GM18873 (cell line): ENCODE data around the gene RABGAP1.

Experiments used
- ATAC-seq: cut with Tn5 transposase; IDR thresholded peaks from one replicate; pipeline ENCODE4 v1.9.1; 2021; ENCODE audit warnings: mild to moderate bottlenecking, moderate library complexity, moderate number of reproducible peaks; ENCODE audit not compliant: unreplicated experiment, low FRiP score

RABGAP1 gene

DNA sequence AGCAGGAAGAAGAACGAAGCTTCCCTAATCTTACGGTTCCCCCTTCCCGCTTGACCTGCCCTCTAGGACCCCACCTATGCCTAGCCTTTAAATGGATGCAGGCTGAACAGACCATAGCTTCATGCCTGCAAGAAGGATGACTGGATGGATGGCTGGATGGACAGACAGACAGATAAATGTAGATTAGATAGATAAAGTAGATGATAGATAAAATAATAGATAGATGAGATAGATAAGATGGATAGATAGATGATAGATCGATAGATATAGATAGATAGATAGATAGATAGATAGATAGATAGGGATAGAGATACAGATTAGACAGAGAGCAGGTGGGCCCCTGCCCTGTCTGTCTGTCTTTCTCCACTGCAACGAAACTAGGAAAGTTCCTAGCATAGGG, 164.7 kb downstream of the RABGAP1 start:
- ATAC-seq = no peak

DNA sequence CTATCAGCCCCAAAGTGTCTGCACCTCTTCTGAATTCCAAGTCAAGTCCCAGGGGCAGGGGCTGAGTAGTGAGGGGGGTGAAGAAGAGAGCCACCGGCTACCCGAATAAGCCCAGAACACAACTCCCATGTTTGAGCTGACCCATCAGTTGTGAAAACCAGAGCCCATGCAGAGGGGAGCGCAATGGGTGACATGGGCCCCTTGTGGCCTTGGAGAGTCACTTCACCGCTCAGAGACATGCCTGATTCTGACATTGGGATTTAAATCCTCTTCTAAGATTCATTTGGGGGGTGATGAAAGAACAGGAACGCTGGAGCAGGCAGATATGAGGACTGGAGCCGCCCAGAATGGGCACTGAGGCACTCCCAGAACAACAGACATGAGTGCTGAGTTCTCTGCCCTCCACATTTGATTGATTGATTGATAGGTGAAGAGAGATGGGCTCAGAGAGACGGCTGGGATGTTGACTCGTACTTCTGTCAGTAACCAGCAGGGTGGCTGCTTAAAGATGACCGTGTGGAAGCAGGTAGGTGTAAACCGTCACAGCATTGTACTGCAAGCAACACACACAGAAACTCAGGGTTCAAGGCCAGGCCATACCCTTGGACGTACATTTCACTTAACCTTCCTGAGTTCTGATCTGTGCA, 166.9 kb downstream of the RABGAP1 start:
- ATAC-seq = no peak

DNA sequence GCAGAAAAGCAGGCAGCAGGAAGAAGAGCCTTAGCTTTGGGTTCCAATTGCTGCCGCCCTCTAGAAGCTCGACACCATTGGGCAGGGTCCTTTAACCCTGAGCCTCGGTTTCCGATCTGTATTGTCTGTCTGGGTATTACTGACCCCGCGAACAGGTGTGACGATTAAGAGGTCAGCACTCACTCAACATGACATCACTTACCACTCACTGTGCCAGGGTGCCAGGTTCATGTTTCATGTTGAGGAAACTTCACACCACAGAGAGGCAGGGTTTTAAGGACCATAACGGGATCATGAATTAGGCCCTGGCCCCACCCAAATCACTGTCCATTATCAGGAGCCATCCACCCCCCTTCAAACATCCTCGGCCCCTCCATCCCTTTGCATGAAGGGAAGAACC, 168.2 kb downstream of the RABGAP1 start:
- ATAC-seq = no peak

DNA sequence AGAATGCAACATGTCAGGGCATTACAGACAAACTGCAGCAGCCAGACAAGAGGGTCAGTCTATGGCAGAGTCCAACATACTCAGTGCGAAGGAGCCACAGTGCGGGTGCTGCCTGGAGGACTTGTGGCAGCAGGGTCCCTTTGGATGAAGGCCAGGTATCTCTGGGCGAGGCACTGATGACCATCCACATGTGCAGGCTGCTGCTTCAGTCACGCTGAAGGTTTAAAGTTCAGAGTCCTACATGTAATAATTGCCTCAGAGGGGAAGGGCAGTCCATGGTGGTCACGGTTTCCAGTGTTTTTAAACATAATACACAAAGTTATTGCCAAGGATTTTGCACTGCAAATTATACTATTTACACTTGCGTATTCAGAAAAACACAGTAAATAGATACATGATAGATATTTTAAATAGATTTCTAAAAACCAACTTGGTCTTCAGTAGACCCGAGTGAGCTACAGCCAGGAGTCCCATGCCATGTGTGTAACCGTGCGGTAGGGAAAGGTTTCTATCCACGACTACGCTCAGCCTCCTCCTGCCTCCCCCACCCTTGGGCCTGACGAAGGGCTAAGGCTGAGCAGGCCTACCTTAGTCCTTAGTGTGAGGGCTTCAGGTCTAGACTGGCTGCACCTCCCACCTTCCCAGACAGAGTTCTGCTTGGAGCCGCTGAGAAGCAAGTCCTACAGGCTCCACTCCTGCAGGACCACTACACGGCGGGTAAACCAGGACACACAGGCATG, 168.9 kb downstream of the RABGAP1 start:
- ATAC-seq = no peak

DNA sequence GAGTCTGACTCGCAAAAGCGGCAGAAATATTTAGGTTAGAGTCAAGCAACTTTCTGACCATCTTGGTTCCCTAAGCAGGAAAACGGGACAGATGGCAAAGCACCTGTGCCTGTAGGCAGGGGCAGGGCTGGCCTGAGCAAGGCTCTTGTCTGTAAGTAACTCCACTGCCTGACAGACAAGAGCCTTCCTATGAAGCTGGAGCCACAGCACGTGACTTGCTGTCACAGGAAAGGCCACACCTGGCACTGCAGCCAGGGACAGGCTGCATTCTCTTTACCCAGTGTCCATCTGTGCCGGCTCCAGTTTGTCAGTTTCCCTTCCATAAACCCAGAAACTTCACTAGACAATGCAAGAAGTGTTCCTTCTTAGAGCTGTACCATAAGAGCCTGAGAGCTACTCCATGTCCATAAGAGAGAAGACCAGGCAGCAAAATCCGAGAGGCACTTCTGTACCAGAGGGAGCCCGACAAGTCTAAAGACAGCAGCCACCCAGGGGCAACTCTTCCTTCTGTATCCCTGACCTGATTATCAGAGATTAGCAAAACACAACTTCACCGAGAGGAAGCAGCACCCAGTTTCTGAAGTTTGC, 170.7 kb downstream of the RABGAP1 start:
- no peak for ATAC-seq

DNA sequence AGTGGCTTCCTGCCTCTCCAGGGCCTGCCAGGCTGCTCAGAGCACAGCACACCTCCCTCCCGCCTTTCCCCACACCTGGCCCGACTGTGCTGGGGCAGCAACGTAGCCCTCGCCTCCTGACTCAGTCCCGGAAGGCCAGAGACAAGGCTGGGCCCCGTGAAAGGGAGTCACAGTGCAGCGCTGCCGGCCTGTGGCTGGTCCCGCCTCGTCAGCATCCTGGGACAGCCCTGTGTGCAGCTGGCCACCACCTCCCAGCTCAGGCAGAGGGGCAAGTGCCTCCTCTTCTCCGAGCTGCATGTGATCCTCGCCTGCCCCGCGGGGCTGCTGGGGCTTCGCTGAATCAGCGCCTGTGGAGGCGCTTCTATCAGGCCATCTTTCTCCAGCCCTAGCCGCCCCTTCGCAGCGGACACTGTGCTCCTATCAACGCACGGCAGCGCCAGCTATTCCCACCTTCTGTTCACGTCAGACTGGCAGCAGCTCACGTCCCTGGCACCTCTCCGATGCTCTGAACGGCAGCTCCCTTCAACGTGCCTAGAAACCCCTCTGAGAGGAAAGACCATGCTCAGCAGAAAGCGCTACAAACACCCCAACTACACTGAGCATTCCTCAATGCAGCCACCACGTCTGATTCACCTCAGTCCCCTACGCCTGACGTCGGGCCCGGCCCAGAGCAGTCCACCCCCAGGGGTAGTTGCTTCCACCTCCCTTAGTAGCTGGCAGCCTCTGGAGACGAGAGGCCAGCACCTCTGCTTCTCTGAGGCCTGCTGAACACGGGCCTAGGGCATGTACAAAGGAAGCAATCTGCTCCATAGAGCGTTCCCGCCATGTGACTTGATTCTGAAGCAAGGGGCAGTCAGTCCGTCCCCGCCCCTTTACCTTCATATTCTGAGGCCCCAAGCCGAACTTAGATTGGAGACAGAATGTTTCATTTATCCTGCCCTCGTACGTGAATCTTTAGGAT, 171.5 kb downstream of the RABGAP1 start:
- no peak for ATAC-seq

DNA sequence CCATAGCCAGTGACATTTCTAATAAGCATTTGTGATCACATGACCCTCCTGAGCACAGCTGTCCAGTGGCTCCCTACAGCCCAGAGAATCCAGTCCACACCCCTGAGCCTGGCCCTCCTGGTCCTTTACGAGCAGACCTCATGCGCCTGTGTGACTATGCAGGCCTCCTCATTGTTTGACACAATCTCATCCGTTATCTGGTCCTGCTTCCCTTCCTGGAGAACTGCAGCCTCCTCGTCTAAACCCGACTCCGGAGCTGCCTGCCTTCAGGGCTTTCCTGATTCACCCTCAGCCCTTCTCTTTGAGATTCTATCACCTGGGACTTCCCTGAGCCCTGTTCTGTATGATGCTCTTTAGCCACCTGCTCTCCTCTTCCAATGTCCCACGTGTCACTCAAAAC, 172.4 kb downstream of the RABGAP1 start:
- ATAC-seq = no peak

DNA sequence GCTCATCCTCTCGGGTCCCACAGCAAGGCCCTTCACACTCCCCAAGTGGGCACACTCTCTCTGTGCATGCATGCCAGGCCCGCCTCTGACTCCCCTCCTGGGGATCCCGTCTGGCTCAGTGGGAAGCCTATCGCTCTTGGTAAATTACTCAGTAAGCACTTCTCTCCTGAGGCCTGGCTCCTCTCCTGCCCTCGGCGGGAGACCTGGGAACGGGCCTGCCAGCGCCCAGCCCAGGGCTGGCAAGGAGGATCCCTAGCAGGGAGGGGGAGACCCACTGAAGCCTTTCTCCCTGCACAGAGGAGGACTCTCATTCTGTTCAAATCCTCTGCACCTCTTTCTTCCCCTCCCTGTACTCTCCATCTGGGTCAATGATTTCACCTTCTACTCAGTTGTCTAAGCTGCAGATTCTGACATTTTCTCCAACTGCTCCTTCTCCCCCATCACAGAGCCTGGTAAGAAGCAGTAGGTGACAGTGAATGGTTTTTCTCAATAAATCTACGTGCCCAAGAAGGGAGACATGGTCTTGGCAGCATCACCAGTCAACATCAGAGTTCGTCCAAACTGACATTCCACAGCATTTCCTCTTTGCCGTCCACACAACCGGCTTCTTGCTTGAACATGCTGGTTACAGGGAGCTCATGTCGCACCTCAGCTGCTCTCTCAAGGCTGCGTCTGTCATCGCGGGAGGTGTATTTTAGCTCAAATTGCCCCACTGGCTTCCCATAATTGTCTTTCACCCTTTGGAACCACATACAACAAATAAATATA, 174.5 kb downstream of the RABGAP1 start:
- no peak for ATAC-seq

DNA sequence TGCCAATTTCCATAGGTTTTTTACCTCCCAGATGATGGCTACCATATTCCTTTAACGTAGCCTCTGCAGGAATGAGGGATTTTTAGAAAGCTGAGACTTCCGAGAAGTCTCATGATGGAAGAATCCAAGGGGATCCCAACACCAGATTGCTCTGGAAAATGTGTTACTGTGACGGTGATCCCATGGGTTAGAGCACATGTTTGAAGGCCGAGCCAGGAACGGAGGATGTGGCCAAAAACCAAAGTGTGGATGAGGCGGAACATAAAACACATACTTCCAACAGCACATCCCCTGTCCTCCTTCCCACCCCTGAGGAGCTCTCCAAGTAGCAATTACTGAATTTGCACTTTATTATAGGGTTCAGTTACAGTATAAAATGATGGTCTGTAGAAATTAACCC, 175.2 kb downstream of the RABGAP1 start:
- no peak for ATAC-seq

DNA sequence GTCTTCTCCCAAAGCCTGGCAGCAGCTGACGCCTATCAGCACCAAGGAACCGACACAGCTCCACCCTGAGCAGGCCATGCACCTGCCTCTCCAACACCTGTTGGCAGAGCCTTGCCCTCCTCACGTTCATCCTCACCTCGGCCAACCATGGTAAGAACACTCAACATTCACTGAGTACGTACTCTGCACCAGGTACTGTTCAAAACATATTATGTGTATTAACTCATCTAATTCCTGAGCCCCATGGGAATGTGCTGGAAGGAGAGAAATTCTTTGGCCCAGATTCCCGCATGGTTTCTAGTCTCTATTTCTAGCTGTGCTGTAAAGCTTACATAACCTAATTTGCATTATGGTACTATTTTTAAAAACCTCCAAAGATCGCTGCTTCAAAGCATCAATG, 178.7 kb downstream of the RABGAP1 start:
- no peak for ATAC-seq

DNA sequence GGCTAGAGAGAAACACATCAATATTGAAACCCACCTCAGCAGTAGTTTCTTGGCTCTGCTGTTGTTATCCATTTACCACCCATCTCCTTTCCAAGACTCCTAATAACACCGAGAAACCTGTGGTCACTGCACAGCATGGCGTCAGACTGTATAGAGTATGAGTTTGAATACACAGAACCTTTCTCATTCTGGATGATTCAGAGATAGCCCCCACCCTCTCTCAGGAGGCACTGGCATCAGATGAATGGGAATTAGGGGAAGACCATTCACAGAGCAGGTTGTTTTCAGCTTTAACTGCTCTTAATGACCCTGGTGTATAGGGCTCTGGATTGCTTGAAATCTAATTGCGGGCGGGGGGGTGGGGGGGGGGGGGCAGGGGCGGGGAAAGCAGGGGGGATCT, 179.3 kb downstream of the RABGAP1 start:
- ATAC-seq = no peak

DNA sequence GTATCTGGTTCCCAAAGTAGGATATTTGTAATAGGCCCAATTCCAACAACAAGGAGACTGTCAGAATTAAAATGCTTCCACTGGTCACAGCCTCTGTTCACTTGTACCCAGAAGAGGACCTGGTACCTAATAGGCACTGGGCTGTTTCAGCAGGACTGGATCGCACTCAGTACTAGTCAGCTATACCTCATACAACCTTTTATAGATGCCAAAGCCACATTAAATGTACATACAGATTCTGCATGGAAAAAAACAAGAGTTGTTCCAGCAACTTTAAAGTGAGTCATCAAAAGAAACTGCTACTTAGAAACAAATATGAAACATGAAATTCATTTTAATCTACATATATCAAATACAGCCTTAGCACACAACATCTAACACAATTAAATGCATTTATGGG, 180.1 kb downstream of the RABGAP1 start:
- ATAC-seq = no peak

DNA sequence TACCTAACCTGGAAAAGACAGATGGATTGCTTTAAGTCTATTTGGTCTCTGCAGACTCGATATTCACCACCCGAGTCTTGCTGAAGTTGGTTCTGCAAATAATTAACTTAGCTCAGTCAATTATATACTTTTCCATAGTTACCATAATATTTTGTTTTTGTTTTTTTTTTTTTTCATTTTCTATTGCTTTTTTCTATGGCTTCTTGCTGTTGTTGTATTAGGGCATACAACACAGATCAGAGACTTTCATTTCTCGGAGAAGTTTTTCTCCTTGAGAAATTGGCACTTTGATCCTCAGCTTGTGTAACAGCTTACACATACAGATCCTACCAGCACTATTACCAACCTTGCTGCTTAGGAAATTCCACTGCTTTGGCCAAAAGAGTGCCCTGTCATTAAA, 180.6 kb downstream of the RABGAP1 start:
- no peak for ATAC-seq

DNA sequence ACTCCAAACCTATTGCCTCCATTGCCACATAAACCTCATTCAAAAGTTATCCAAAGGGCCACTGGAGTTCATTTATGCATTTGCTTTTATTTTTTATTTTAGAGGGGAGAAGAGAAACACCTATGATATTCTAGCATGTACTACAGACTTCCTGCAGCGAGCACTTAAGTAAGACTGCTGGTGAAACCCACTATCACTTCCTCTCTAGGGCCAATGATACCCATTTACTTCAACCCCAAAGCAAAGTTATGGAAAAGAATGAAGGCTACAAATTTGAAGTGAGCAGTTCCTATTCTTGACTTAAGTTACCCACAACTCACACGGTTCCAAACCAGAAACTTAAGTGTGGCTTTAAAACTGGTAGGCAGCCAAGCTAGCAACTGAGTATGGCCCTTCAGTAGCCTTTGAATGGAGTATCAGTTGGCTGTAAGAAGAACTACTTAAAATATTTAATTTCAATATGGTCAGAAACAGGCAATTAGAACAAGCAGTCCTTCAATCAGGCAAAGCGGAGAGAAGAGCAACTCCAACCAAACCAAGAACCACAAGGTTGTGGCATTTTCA, 186.8 kb downstream of the RABGAP1 start:
- ATAC-seq = no peak

DNA sequence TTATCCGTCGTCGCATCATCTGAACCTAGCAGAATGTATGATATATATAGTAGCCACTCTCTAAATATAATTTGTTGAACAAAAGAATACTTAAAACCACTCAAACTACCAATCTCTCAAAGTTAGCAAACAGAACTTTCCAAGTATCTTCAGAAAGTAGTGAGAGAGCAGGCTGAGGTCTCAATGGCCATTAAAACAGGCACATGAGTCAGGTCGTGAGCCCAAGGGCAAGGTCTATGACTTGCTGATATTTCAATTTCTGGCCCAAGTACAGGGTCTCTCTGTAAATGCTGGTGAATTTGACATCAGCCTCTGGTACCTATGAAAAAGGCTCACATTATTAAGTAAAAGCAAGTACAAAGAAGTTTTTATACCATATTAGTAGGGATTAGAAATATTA, 187.8 kb downstream of the RABGAP1 start:
- ATAC-seq = no peak

DNA sequence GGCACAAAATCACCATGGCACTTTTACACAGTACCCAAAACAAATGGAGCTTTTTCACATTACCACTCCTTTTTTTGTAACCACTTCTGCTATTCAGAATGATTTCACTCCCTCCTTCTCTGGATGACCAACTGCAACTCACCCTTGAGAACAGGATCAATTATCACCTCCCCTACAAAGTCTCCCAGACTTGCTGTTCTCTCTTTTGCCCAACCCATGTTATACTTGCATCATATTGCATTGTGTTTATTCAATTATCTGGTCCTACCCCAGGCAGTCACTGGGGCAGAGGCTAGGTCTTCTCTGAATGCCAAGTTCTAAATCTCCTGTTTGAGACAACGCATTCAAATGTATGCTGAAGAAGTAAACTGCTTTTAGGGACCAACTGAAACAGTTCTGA, 188.6 kb downstream of the RABGAP1 start:
- no peak for ATAC-seq

DNA sequence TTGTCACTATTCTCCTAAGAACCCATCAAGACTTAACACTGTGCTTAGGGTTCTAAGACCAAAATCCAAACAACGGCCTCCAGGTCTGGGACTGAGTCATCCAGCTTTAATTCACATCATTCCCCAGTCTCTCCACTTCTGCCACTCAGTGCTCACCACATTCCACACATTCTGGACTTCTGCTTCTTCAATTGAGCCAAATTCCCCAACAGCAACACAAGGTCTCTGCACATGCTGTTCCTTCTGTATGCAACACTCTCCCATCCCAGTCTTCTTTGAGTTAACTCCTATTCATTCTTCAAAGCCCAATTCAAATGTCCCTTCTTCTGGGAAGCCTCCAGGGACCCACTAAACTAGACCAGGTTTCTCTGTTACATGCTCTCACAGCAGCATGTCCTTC, 190.4 kb downstream of the RABGAP1 start:
- no peak for ATAC-seq

DNA sequence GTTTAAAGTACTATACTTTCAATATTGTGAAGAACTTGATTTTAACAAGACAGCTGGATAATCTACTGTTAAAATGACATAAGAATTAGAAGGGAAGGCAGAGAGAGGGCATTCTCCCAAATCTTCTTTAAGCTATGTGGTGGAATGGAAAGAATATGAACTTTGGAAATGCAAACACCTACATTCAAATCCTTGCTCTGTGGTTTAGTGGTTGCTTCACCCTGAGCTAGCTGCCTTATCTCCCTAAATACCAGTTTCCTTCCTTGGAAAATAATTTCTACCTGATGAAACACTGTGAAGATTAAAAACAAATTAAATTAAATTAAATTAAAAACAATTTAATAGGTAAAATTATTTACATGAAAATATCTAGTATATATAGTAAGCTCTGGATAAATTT, 191.2 kb downstream of the RABGAP1 start:
- ATAC-seq = no peak

DNA sequence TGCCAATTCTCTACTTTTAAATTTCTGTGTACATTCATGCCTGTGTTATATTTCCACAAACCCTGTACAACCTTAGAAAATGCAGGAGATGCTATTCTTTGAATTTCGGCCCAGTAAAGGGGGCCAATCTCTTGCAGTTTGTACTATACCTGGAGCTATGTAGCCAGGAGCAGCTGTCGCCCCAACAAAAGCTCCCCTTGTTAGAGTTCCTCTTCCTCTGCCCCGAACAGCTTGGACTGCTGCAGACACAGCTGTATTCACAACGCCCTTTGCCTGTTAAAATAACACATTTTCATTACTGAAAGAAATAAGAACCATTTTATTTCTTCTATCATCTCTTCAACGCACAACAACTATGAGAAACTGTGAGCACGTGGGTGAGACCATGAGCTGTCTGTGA, 191.9 kb downstream of the RABGAP1 start:
- ATAC-seq = no peak

DNA sequence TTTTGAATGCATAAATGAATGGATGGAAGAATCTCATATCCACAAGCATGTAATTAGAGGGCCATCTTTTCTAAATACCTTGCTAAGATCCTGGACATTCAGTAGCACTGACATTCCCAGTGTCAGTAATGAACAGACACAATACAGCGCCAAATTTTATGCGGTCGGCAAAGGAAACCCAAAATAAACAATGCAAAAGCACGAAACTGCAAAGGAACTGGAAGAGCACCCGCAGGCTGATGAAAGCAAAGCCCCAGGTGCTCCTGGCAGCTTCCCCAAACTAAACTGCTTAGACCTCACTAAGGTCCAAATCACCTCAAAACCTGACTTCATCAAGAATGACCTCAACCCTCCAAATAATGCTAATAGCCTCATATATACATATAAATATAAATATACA, 194.6 kb downstream of the RABGAP1 start:
- ATAC-seq = no peak
